ENCODE data around the gene SVEP1.
"Not testable (repeated sequence)": the region's sequence is repeated elsewhere in the genome, so short reads cannot be mapped to it uniquely, and the experiment has no call there.

SVEP1 gene

DNA sequence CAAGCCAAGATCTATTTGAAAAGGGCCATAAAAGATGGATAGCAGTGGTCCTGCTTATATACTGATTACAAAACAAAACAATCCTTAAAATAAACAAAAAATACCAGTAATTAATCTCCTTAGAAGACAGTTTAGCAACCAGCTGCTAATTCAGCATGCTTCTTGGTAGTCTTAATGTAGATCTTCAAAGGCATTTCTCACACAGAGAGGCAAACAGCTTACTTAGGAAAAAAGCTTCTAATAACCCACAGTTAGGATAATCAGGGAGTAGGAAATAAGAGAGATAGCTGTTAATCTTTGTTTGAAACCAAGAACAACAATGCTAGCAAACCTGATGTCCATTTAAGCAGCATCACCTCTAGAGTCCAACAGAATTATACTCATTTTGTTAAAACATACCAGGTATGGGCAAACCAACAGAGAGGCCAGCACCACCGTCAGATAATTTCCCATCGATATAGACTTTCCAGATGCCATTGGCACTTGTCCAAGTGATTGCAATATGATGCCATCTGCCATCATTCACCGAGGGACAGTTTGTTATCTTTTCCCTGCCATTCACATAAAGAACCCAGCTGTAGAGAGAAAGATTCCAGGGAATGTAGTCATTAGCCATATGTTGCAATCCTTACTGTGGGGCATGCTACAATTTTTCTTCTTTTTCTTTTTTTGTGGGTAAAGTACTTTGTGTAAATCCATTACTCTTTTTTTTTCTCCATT is 136.2 kb downstream of the SVEP1 start:
- DNase-seq (no peak), ATAC-seq (replicated peaks) (no peak)
- Mint-ChIP-seq H3K36me3 (ENCODE audit: insufficient read depth) (no peaks in the 10 kb centered on the region), H3K9me3 (peaks cover 2 to 16% of the 10 kb centered on the region in 2 donors), H3K27me3 (no peaks in the 10 kb centered on the region), H3K4me1 (ENCODE audit: low read depth in 2 of 2) (no peaks in the 10 kb centered on the region), H3K27ac (no peak overlapping the region), H3K4me3 (no peak overlapping the region)

DNA sequence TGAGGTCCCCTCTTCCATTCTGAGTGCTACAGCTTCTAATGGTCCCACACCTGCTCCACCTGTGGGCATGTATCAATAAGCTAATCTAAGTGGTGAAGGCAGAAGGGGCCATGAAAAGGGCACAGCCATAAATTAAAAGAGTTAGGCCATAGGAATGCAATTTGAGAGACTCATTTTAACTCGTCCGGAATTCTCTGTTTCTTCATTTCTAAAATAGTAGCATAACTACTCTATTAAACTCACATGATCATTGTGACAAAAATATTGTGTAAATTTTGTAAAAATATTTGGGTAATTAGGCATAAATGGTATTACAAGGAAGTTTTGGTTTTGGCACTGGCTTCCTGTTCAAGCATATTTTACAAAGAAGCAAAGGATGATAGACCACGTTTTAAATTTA is 138.7 kb downstream of the SVEP1 start:
- H3K4me3 Mint-ChIP-seq, result no peak overlapping the region
- H3K4me1 Mint-ChIP-seq (ENCODE audit: low read depth in 2 of 2), result no peaks in the 10 kb centered on the region
- no peak overlapping the region for H3K27ac Mint-ChIP-seq
- H3K36me3 Mint-ChIP-seq (ENCODE audit: insufficient read depth), result no peaks in the 10 kb centered on the region
- ATAC-seq (replicated peaks) (no peak), DNase-seq (no peak)
- H3K9me3 Mint-ChIP-seq, result peaks cover 2 to 10% of the 10 kb centered on the region in 2 donors
- no peaks in the 10 kb centered on the region for H3K27me3 Mint-ChIP-seq

GRCh38 chr9:110440172-110440571 is 139.4 kb downstream of the SVEP1 start:
- Mint-ChIP-seq H3K9me3 (peaks cover 2 to 7% of the 10 kb centered on the region in 2 donors), H3K27ac (no peak overlapping the region), H3K4me3 (no peak overlapping the region), H3K36me3 (ENCODE audit: insufficient read depth) (no peaks in the 10 kb centered on the region), H3K4me1 (ENCODE audit: low read depth in 2 of 2) (no peaks in the 10 kb centered on the region), H3K27me3 (no peaks in the 10 kb centered on the region)
- ATAC-seq (replicated peaks) (no peak), DNase-seq (no peak)

DNA sequence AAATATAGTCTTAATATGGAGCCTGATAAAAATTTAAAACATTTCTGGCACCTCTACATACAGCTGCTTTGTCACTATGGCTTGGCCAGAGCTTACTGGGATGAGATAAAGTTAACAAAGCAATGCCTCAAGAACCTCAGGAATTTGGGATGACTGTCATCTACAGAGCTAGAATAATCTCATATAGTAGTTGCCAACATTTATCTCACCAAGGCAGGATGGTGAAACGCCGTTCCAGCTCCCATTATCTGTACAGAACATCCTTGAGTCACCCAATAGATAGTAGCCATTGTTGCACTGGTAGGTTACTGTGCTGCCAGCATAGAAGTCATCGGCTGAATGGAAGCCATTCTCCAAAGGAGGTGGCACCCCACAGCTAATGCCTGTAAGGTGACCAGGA is 147.3 kb downstream of the SVEP1 start:
- H3K4me1 Mint-ChIP-seq (ENCODE audit: low read depth in 2 of 2), result no peaks in the 10 kb centered on the region
- H3K9me3 Mint-ChIP-seq, result no peaks in the 10 kb centered on the region
- H3K27ac Mint-ChIP-seq, result no peak overlapping the region
- DNase-seq, result no peak
- no peaks in the 10 kb centered on the region for H3K36me3 Mint-ChIP-seq (ENCODE audit: insufficient read depth)
- no peak for ATAC-seq (replicated peaks)
- H3K4me3 Mint-ChIP-seq, result no peak overlapping the region
- H3K27me3 Mint-ChIP-seq, result no peaks in the 10 kb centered on the region

- Mint-ChIP-seq H3K27me3 (no peaks in the 10 kb centered on the region), H3K27ac (no peak overlapping the region), H3K9me3 (no peaks in the 10 kb centered on the region), H3K4me1 (ENCODE audit: low read depth in 2 of 2) (no peaks in the 10 kb centered on the region), H3K4me3 (no peak overlapping the region), H3K36me3 (ENCODE audit: insufficient read depth) (no peaks in the 10 kb centered on the region)
- no peak for ATAC-seq (replicated peaks)
- DNase-seq, result no peak
These were observed 150.1 kb downstream of the SVEP1 start for GRCh38 chr9:110429453-110429852.

DNA sequence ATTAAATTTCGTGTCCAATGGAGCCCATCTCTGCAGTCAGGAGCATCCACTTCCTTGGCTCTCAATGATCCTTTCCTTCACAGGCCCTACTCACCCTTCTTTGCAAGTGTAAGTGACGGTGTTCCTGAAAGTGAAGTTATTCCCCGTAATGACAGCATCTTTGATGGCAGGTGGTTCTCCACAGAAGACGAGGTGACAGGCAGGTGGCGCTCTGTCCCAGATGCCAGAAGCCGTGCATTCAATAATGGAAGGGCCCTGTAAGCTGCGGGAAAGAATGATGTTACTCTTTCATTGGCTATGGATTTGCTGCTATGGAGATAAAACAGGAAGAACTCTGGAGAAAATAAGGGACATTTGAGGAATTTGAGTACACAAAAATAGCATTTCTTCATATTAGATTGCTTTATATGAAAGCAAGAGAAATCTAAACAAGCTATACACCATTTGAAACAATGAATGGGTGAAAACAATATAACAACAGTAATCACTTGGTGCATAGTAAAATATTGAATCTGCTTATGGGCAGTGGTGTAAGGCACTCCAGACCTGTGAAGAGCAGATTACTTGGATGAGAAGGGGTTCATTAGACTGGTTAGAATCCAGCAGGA is 151.9 kb downstream of the SVEP1 start:
- Mint-ChIP-seq H3K4me1 (ENCODE audit: low read depth in 2 of 2) (no peaks in the 10 kb centered on the region), H3K36me3 (ENCODE audit: insufficient read depth) (no peaks in the 10 kb centered on the region), H3K27ac (no peak overlapping the region), H3K9me3 (no peaks in the 10 kb centered on the region), H3K27me3 (no peaks in the 10 kb centered on the region), H3K4me3 (no peak overlapping the region)
- no peak for DNase-seq
- ATAC-seq (replicated peaks), result no peak

DNA sequence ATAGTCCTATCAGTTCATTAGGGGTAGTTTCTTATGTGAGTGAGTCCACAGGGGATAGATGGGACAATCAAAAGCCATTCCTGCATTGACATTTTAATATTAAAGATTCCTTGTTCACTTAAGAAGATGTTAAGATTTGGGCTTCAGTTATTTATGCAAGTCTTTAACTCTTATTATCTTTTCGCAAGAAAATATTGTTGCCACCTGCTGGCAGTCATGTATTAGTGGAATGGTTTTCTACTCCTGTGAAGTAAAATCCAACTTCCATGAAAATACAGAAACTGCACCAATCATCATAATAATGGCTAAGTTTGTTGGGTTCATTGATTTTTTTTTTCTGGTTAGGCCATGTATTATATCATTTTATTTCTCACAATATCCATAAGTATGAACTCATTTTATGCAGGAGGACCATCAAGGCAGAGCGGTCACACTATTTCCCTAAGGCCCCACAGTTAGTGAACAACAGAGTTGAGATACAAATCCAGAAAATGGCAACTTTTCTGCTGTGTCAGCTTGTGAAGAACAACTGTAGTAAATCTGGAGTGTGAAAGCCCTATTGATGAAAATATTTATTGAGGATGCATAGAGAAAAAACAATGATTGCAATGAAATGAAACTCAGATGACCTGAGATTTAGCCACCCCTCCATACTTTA is 153.4 kb downstream of the SVEP1 start:
- H3K9me3 Mint-ChIP-seq, result no peaks in the 10 kb centered on the region
- no peak for DNase-seq
- no peaks in the 10 kb centered on the region for H3K4me1 Mint-ChIP-seq (ENCODE audit: low read depth in 2 of 2)
- no peaks in the 10 kb centered on the region for H3K36me3 Mint-ChIP-seq (ENCODE audit: insufficient read depth)
- no peak overlapping the region for H3K4me3 Mint-ChIP-seq
- no peaks in the 10 kb centered on the region for H3K27me3 Mint-ChIP-seq
- no peak for ATAC-seq (replicated peaks)
- H3K27ac Mint-ChIP-seq, result no peak overlapping the region

DNA sequence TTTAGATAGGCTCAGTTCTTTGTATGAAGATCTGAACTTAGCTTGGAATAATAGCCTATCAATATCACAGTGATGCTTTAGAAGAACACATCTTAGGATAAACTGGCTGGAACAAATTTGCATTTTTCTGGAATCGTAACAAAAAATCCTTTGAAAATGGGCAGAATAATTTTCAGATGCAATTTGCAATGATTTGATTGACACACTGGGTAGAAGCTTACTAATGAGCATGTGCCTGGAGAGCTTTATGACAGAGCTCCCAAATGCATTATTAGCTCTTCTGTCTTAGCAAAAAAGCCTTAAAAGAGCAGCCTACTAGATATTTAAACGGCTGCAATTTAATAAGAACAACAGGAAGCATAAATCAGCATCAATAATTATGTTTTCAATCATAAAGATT is 165.1 kb downstream of the SVEP1 start:
- no peak overlapping the region for H3K4me3 Mint-ChIP-seq
- H3K36me3 Mint-ChIP-seq (ENCODE audit: insufficient read depth), result no peaks in the 10 kb centered on the region
- DNase-seq (no peak), ATAC-seq (replicated peaks) (no peak)
- no peaks in the 10 kb centered on the region for H3K4me1 Mint-ChIP-seq (ENCODE audit: low read depth in 2 of 2)
- H3K27me3 Mint-ChIP-seq, result no peaks in the 10 kb centered on the region
- H3K9me3 Mint-ChIP-seq, result peaks cover 4 to 29% of the 10 kb centered on the region in 2 donors
- no peak overlapping the region for H3K27ac Mint-ChIP-seq

DNA sequence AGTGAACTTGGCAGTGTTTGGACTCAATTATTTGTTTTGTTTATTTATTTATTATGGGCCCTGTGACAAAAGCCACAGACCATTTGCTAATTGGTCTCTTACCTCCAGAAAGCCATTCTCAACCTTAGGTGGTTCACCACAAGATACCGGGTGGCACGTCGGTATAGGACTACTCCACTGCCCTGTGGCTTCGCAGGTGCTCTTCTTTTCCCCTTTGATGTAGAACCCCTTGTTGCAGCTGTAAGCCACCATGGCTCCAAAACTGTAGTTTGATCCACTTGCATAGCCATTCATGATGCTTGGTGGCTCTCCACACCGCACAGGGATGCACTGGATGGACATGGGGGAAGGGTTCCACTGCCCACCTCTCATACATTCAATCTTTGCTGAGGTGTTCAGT is 168.6 kb downstream of the SVEP1 start:
- H3K4me3 Mint-ChIP-seq, result no peak overlapping the region
- ATAC-seq (replicated peaks), result no peak
- no peak for DNase-seq
- H3K9me3 Mint-ChIP-seq, result peaks cover 2 to 18% of the 10 kb centered on the region in 2 donors
- no peaks in the 10 kb centered on the region for H3K27me3 Mint-ChIP-seq
- no peak overlapping the region for H3K27ac Mint-ChIP-seq
- no peaks in the 10 kb centered on the region for H3K36me3 Mint-ChIP-seq (ENCODE audit: insufficient read depth)
- no peaks in the 10 kb centered on the region for H3K4me1 Mint-ChIP-seq (ENCODE audit: low read depth in 2 of 2)

- DNase-seq (no peak), ATAC-seq (replicated peaks) (no peak)
- no peak overlapping the region for H3K4me3 Mint-ChIP-seq
- no peaks in the 10 kb centered on the region for H3K36me3 Mint-ChIP-seq (ENCODE audit: insufficient read depth)
- no peaks in the 10 kb centered on the region for H3K27me3 Mint-ChIP-seq
- peaks cover 0 to 7% of the 10 kb centered on the region in 2 donors for H3K9me3 Mint-ChIP-seq
- no peak overlapping the region for H3K27ac Mint-ChIP-seq
- no peaks in the 10 kb centered on the region for H3K4me1 Mint-ChIP-seq (ENCODE audit: low read depth in 2 of 2)
These were observed 170.9 kb downstream of the SVEP1 start for GRCh38 chr9:110408598-110408997.

GRCh38 chr9:110405858-110406443 is 173.6 kb downstream of the SVEP1 start:
- DNase-seq (no peak), ATAC-seq (replicated peaks) (no peak)
- Mint-ChIP-seq H3K9me3 (peaks cover 0 to 1% of the 10 kb centered on the region in 2 donors), H3K27me3 (no peaks in the 10 kb centered on the region), H3K4me1 (ENCODE audit: low read depth in 2 of 2) (no peaks in the 10 kb centered on the region), H3K27ac (no peak overlapping the region), H3K36me3 (ENCODE audit: insufficient read depth) (no peaks in the 10 kb centered on the region), H3K4me3 (no peak overlapping the region)

DNA sequence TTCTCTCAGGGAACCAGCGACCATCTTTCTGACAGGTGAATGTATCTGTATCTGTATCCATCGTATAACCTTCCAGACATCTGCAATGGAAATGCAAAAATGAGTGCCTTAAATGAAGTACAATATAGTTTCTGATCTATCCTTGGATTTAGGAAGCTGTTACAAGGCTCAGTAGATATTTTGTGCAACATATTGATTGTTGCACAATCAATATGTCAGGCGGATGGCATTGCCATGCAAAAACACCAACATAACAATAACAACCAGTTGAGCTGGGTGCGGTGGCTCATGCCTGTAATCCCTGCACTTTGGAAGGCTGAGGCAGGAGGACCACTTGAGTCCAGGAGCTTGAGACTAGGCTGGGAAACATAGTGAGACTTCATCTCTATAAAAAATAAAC is 175.1 kb downstream of the SVEP1 start:
- Mint-ChIP-seq H3K27me3 (no peaks in the 10 kb centered on the region), H3K4me1 (ENCODE audit: low read depth in 2 of 2) (no peaks in the 10 kb centered on the region), H3K4me3 (no peak overlapping the region), H3K9me3 (no peaks in the 10 kb centered on the region), H3K27ac (no peak overlapping the region), H3K36me3 (ENCODE audit: insufficient read depth) (no peaks in the 10 kb centered on the region)
- ATAC-seq (replicated peaks), result no peak
- no peak for DNase-seq

DNA sequence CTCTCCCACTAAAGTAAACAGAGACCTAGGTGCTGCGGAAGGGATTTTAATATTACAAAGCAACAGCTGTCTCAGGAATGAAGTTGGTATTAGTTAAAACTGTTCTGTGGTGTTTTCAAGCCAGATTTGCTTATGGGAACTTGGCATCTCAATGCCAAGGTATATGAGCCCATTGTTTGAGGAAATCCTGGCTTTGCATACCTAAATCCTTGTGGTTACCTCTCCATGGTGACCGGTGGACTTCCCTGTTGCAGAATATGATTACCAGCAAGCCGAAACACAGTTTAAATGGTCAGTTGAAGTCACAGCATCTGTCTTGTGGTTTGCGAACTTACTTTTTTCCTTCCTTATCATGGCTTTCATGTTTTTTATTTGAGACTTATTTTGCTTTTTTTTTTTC is 179.6 kb downstream of the SVEP1 start:
- DNase-seq (no peak), ATAC-seq (replicated peaks) (no peak)
- Mint-ChIP-seq H3K4me3 (no peak overlapping the region), H3K27me3 (no peaks in the 10 kb centered on the region), H3K36me3 (ENCODE audit: insufficient read depth) (no peaks in the 10 kb centered on the region), H3K27ac (no peak overlapping the region), H3K4me1 (ENCODE audit: low read depth in 2 of 2) (no peaks in the 10 kb centered on the region), H3K9me3 (no peaks in the 10 kb centered on the region)

DNA sequence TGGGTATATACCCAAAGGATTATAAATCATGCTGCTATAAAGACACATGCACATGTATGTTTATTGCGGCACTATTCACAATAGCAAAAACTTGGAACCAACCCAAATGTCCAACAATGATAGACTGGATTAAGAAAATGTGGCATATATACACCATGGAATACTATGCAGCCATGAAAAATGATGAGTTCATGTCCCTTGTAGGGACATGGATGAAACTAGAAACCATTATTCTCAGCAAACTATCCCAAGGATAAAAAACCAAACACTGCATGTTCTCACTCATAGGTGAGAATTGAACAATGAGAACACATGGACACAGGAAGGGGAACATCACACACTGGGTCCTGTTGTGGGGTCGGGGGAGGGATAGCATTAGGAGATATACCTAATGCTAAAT is 180.5 kb downstream of the SVEP1 start:
- not testable (repeated sequence) for H3K4me3 Mint-ChIP-seq; ATAC-seq (replicated peaks); H3K9me3 Mint-ChIP-seq; H3K27ac Mint-ChIP-seq; H3K27me3 Mint-ChIP-seq; H3K4me1 Mint-ChIP-seq (ENCODE audit: low read depth in 2 of 2); DNase-seq; H3K36me3 Mint-ChIP-seq (ENCODE audit: insufficient read depth)
